Cardiac fibroblast (primary cell): ENCODE results near the gene KCNAB1.

ENCODE experiments used
- DNase-seq, 2 donors: peaks; one replicate each; pipeline versions ENCODE4 v3.0.0 to v3.0.0-alpha.2; 2010; ENCODE audit warnings: low read depth in 2 of 2
- H3K4me3 ChIP-seq, 2 donors: replicated peaks in 1 of 2; 1 replicate in 1 of 2; 2 replicates in 1 of 2; pipeline ENCODE4 v1.5.1; 2011; ENCODE audit warnings: low read depth in 2 of 2, low read length in 2 of 2, mild to moderate bottlenecking in 2 of 2, moderate library complexity in 1 of 2
- TF ChIP-seq, protein P1 (sequence below): IDR thresholded peaks from one replicate; pipeline ENCODE4 v1.5.1; 2011; ENCODE audit warnings: low read depth, mild to moderate bottlenecking, low read length, inconsistent platforms

Gene KCNAB1

DNA sequence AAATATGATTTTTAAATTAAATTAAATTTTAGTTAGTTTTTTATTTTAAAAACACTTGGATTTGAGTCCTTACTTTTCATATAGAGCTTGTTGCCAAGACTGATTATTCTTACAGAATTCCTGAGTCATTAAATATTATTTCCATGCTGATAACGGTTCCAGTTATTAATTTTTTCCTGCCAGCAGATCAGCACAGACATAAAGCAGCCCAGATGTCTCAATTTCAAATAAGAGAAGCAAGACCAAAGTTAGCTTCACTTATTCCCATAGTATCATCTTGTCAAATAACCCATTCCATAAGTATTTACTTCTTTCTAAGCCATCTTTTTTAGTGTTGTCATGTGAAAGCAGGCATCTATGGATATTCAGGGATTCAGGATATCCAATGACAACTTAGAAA is 359.2 kb downstream of the KCNAB1 start:
- TF ChIP-seq, protein P1, sequence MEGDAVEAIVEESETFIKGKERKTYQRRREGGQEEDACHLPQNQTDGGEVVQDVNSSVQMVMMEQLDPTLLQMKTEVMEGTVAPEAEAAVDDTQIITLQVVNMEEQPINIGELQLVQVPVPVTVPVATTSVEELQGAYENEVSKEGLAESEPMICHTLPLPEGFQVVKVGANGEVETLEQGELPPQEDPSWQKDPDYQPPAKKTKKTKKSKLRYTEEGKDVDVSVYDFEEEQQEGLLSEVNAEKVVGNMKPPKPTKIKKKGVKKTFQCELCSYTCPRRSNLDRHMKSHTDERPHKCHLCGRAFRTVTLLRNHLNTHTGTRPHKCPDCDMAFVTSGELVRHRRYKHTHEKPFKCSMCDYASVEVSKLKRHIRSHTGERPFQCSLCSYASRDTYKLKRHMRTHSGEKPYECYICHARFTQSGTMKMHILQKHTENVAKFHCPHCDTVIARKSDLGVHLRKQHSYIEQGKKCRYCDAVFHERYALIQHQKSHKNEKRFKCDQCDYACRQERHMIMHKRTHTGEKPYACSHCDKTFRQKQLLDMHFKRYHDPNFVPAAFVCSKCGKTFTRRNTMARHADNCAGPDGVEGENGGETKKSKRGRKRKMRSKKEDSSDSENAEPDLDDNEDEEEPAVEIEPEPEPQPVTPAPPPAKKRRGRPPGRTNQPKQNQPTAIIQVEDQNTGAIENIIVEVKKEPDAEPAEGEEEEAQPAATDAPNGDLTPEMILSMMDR, result no peak
- no peak for DNase-seq
- no peak overlapping the region for H3K4me3 ChIP-seq

DNA sequence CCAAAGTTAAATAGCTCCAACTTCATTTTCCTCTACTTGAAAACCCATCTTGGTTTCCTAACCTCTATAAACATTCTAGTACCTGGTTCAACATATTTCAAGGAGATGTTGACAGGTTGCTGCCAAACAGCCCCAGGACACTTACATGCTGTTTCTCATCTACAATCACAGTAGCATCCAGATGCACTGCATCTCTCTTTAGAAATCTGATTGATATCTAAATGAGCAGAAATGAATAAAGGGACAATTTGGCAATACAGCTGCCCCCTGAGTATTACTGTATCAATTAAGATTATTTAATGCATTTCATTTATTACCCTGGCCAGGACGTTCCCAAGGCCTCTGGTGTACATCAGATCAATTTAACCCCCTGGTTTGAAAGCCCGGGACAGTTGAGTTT is 360.6 kb downstream of the KCNAB1 start:
- no peak for DNase-seq
- H3K4me3 ChIP-seq, result no peak overlapping the region
- TF ChIP-seq, protein P1, result no peak

DNA sequence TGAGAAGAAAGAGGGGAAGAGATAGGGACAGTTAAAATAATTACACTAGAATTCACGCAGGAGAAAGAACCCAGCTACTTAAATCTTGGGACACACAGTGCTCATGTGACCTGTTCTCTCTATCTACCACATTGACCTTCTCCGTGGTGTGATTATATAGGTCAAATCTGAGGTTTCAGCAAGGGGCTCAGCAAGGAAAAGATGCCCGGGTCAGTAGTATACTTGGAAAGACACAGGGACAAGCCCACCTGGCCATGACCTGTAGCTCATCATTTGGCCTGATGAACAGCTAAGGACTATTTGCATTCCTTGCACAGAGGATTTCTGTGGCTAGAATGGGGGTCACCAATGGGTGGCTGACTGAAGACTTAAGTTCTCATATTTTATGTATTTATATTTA is 362.6 kb downstream of the KCNAB1 start:
- DNase-seq, result no peak
- H3K4me3 ChIP-seq, result no peak overlapping the region
- TF ChIP-seq, protein P1, result no peak

DNA sequence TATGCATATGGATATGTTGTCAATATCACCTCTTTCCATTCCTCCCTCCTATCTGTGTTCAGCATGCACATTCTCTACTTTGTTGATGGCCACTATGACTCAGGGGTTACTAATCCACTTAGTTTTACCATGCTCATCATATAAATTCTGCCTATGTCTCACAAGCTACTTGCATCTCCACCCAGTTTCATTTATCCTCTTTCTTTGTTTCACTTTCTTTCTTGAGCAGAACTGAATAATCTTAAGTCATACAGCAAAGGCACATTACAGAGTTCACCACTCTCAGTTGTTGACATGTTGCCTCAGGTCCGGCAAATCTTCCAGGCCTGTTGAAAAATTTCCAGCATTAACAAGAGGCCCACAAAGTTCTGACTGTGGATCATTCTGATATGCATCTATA is 363.0 kb downstream of the KCNAB1 start:
- DNase-seq, result peak; percentile 74 to 86
- H3K4me3 ChIP-seq, result no peak overlapping the region

DNA sequence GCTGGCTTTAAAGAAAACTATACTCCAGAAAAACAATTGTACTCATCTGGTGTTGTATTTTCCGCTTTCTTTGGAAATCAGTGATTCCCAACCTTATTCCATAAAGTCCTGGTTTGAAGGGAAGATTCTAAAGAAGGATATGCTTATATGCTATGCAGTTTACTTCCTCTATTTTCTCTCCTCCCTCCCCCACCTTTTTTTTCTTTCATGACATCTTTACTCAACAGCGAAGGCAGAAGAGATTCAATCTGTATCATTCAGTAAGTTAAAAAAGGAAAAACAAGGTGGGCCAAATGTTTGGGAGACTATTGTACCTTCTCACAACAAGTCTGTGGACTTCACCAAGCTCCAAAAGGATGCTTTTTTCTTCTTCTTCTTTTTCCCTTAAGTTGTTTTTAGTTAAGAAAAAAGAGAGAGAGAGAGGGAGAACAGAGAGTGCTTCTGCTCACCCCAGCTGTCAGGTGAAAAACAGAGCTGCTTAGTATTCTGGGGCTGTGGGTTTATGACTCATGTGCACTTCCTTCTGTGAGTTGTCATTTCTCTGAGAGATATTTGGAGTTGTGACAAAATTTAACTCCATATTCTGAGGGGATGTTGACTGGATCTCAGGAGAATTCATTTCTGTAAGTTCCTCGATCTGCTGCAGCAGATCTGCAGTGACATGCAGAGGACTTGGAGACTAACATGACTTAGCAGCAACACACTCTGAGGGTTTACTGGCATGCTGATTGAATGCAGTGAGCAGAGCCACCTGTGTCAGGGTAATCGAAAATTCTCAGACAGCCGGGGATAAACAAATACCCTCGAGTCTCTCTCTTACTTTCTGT is 363.8 kb downstream of the KCNAB1 start:
- no peak overlapping the region for H3K4me3 ChIP-seq
- peak; percentile 72 to 75 for DNase-seq
- TF ChIP-seq, protein P1, result no peak

More for the DNA sequence above, 363.0 kb downstream of the KCNAB1 start:
- TF ChIP-seq, protein P1, result no peak

DNA sequence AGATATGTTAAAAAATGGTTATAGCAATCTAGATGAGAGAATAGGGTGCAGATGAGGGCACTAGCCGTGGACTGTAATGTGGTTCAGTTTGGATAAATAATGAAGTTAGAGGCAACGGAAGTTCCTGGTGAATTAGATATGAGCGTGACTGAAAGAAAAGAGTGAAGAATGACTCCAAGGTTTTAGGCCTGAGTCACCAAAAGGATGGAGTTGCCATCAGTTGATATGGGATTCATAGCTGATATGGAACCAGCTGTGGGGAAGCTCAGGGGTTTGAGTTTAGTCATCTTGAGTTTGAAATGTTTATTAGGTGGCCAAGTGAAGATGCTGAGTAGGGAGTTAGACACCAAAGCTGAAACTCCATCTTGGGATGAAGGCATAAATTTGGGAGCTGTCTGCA is 368.4 kb downstream of the KCNAB1 start:
- DNase-seq, result peak in 1 of 2 donors; percentile 59
- no peak overlapping the region for H3K4me3 ChIP-seq
- TF ChIP-seq, protein P1, result no peak

DNA sequence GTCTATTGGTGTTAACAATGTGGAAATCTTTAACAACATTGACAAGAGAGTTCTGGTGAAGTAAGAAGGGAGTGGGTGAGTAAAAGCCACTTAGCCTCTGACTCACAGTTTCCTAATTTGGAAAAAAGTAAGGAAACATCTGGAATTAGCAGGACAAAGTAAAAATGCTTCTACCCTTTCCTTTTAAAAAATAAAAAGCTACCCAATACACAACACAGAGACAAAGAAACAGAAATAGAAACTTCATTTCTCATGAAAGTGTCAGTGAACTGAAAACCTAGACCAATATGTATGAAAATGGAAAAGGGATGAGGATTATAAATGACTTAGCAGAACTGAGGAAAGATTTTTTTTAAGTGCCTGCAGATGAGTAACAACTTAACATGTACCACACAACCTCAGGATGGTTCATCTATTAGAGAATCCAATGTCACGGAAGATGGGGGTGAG is 369.1 kb downstream of the KCNAB1 start:
- no peak overlapping the region for H3K4me3 ChIP-seq
- TF ChIP-seq, protein P1, result no peak
- DNase-seq, result peak; percentile 52 to 65
